OCI-LY3 (cell line): Measurements from ENCODE around the gene ACSL6.

Experiments used
- H2AFZ ChIP-seq: fragments of 200-600, 300-600 bp; shearing (Covaris generic); 2 replicates; pipeline ENCODE4 v1.6.0; 2014; ENCODE audit warnings: antibody characterized with exemption, low read depth, low read length
- H3K27ac ChIP-seq: fragments of 200-600, 300-600 bp; sonication (generic); 2 replicates; pipeline ENCODE4 v1.5.1; 2014; ENCODE audit warnings: mild to moderate bottlenecking, low read length, moderate library complexity, mixed read lengths
- H3K27me3 ChIP-seq: fragments of 200-600, 300-600 bp; sonication (generic); 2 replicates; pipeline ENCODE4 v1.6.1; 2014; ENCODE audit warnings: low read depth, low read length, mixed read lengths
- H3K36me3 ChIP-seq: fragments of 200-600, 300-600 bp; sonication (generic); replicated peaks from 2 replicates; pipeline ENCODE3; 2014; ENCODE audit warnings: low read depth, low read length, mixed read lengths
- H3K4me1 ChIP-seq: fragments of 300-600, 200-600 bp; sonication (generic); 2 replicates; pipeline ENCODE4 v1.6.1; 2014; ENCODE audit warnings: low read length, mixed read lengths
- H3K4me2 ChIP-seq: fragments of 200-600, 300-600 bp; sonication (generic); 2 replicates; pipeline ENCODE4 v1.6.1; 2014; ENCODE audit warnings: low read length, mixed read lengths
- H3K4me3 ChIP-seq: fragments of 300-600, 200-600 bp; sonication (generic); 2 replicates; pipeline ENCODE4 v1.5.1; 2014; ENCODE audit warnings: antibody characterized with exemption, mild to moderate bottlenecking, low read length, moderate library complexity
- H3K79me2 ChIP-seq: fragments of 300-600, 200-600 bp; shearing (Covaris generic); 2 replicates; pipeline ENCODE4 v1.6.1; 2014; ENCODE audit warnings: mild to moderate bottlenecking, low read length, mixed read lengths
- H3K9ac ChIP-seq: fragments of 300-600, 200-600 bp; shearing (Covaris generic); 2 replicates; pipeline ENCODE4 v1.6.0; 2014; ENCODE audit warnings: mild to moderate bottlenecking, low read length, moderate library complexity
- H3K9me3 ChIP-seq: fragments of 200-600, 300-600 bp; shearing (Covaris generic); 2 replicates; pipeline ENCODE4 v1.6.1; 2014; ENCODE audit warnings: low read length, mixed read lengths; ENCODE audit not compliant: insufficient read depth
- H4K20me1 ChIP-seq: fragments of 200-600, 300-600 bp; sonication (generic); 2 replicates; pipeline ENCODE4 v1.6.1; 2016; ENCODE audit warnings: low read length, mixed read lengths; ENCODE audit not compliant: insufficient read depth
- EZH2phosphoT487 ChIP-seq: fragments of 200-600 bp; shearing (Covaris generic); IDR thresholded peaks from 2 replicates; pipeline ENCODE4 v1.6.1; 2018; ENCODE audit warnings: antibody characterized with exemption, mixed run types, low read depth
- TF ChIP-seq, protein P1 (sequence below): fragments of 200-600, 300-600 bp; sonication (generic); IDR thresholded peaks from 2 replicates; pipeline ENCODE4 v1.5.1; 2014; ENCODE audit warnings: antibody characterized with exemption, low read length, low read depth

Gene ACSL6

GRCh38 chr5:132016721-132017250 lies 5.3 kb upstream of the ACSL6 start:
- H3K27me3 ChIP-seq: peaks cover 55% of the 10 kb centered on the region
- no peaks in the 10 kb centered on the region for H3K79me2 ChIP-seq
- TF ChIP-seq EZH2phosphoT487: no peak
- TF ChIP-seq, protein P1, sequence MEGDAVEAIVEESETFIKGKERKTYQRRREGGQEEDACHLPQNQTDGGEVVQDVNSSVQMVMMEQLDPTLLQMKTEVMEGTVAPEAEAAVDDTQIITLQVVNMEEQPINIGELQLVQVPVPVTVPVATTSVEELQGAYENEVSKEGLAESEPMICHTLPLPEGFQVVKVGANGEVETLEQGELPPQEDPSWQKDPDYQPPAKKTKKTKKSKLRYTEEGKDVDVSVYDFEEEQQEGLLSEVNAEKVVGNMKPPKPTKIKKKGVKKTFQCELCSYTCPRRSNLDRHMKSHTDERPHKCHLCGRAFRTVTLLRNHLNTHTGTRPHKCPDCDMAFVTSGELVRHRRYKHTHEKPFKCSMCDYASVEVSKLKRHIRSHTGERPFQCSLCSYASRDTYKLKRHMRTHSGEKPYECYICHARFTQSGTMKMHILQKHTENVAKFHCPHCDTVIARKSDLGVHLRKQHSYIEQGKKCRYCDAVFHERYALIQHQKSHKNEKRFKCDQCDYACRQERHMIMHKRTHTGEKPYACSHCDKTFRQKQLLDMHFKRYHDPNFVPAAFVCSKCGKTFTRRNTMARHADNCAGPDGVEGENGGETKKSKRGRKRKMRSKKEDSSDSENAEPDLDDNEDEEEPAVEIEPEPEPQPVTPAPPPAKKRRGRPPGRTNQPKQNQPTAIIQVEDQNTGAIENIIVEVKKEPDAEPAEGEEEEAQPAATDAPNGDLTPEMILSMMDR: no peak
- H3K9ac ChIP-seq: no peak overlapping the region
- peaks cover 12% of the 10 kb centered on the region for H4K20me1 ChIP-seq
- no peak overlapping the region for H3K4me3 ChIP-seq
- no peak overlapping the region for H2AFZ ChIP-seq
- no peaks in the 10 kb centered on the region for H3K9me3 ChIP-seq
- peaks cover 33% of the 10 kb centered on the region for H3K4me1 ChIP-seq
- H3K4me2 ChIP-seq: no peak overlapping the region
- no peaks in the 10 kb centered on the region for H3K36me3 ChIP-seq
- no peak overlapping the region for H3K27ac ChIP-seq

GRCh38 chr5:132013711-132014110 lies 2.3 kb upstream of the ACSL6 start:
- Histone ChIP-seq H3K9me3 (no peaks in the 10 kb centered on the region), H3K9ac (no peak overlapping the region), H3K27ac (no peak overlapping the region), H3K4me3 (no peak overlapping the region), H3K79me2 (no peaks in the 10 kb centered on the region), H3K36me3 (no peaks in the 10 kb centered on the region), H3K27me3 (peaks cover 47% of the 10 kb centered on the region), H4K20me1 (peaks cover 4% of the 10 kb centered on the region; the same call in 1 of the 2 replicates), H3K4me1 (peaks cover 7% of the 10 kb centered on the region), H2AFZ (no peak overlapping the region), H3K4me2 (no peak overlapping the region)
- TF ChIP-seq, protein P1: no peak
- TF ChIP-seq EZH2phosphoT487: no peak

DNA sequence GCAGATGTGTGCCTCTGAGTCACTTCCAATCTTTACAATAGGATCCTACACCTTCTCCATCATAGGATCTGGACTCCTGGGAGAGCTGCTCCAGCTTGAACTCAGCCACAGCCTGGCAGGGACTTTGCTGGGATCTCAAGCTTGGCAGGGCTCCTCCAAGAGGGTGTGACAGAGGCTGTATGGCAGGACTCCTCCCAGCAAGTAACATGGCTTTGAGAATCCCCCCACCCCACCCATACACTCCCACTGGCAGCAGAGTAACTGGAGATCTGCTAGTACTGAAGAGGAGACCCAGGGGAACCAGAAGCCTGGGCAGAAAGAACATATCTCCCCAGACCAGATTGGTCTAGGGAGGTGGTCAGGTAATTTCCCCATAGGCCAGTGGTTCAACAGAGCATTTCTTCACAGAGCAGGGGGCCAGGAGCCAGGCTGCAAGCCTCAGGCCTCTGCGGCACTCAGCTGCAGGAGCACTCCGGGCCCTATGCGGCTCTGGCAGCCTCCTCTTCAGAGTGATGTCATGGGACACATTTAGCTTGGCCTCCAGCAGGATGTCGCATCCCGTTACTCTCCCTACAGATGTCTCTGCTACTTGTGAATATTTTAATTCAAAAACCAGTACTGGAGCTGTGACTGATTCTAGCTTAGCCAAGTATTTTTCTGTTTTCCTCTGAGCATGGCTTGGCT lies 1.7 kb upstream of the ACSL6 start:
- H3K27ac ChIP-seq: no peak overlapping the region
- no peaks in the 10 kb centered on the region for H3K79me2 ChIP-seq
- H3K4me1 ChIP-seq: peaks cover 6% of the 10 kb centered on the region
- H3K4me3 ChIP-seq: no peak overlapping the region
- no peak overlapping the region for H3K4me2 ChIP-seq
- H3K36me3 ChIP-seq: no peaks in the 10 kb centered on the region
- peaks cover 4% of the 10 kb centered on the region; the same call in 1 of the 2 replicates for H4K20me1 ChIP-seq
- H3K9me3 ChIP-seq: no peaks in the 10 kb centered on the region
- peaks cover 44% of the 10 kb centered on the region for H3K27me3 ChIP-seq
- no peak for TF ChIP-seq EZH2phosphoT487
- TF ChIP-seq, protein P1: no peak
- H3K9ac ChIP-seq: no peak overlapping the region
- no peak overlapping the region for H2AFZ ChIP-seq

DNA sequence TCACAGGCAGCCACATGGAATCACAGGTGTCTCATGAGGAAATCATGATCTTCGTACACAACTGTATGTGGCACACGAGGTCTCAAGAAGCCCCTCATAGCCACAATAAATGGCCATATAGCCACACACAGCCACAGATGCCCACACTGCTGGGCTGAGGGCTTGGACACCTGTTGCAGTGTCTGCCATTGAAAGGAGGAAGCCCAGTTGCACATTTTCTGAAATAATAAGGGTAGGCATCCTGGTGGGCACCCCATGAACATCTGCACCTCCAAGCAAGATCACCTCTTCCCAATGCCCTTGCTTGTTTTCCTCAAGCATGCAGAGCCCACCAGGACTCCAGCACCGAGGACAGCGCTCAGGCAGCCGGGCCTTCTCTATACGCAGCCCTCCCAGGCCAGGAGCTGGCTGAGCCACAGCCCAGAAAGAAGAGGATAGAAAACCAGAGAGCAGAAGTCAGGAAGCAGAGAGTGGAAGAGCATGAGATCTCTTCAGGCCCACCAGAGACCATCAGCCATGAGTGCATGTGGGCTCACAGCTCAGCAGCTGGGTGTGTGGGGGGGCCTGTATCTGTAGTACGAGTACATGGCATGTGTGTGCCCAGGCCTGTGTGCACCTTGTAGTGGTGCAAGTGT lies 1.0 kb upstream of the ACSL6 start:
- H3K9me3 ChIP-seq: no peaks in the 10 kb centered on the region
- TF ChIP-seq EZH2phosphoT487: no peak
- TF ChIP-seq, protein P1: no peak
- H3K79me2 ChIP-seq: no peaks in the 10 kb centered on the region
- 0 out of 2 replicates have a peak, but pooled peaks cover 4% of the 10 kb centered on the region for H4K20me1 ChIP-seq
- peaks cover 38% of the 10 kb centered on the region for H3K27me3 ChIP-seq
- no peak overlapping the region for H3K27ac ChIP-seq
- H2AFZ ChIP-seq: no peak overlapping the region
- H3K4me3 ChIP-seq: no peak overlapping the region
- no peaks in the 10 kb centered on the region for H3K4me1 ChIP-seq
- no peak overlapping the region for H3K9ac ChIP-seq
- H3K36me3 ChIP-seq: no peaks in the 10 kb centered on the region
- H3K4me2 ChIP-seq: no peak overlapping the region
